GM18526 (cell line): ENCODE data around the gene SLC7A6OS.

Experiments used
- POLR2A ChIP-seq: IDR thresholded peaks from 3 replicates; pipeline ENCODE4 v1.6.1; 2011; ENCODE audit not compliant: insufficient read length; ENCODE audit errors: extremely low read depth

The SLC7A6OS gene

DNA sequence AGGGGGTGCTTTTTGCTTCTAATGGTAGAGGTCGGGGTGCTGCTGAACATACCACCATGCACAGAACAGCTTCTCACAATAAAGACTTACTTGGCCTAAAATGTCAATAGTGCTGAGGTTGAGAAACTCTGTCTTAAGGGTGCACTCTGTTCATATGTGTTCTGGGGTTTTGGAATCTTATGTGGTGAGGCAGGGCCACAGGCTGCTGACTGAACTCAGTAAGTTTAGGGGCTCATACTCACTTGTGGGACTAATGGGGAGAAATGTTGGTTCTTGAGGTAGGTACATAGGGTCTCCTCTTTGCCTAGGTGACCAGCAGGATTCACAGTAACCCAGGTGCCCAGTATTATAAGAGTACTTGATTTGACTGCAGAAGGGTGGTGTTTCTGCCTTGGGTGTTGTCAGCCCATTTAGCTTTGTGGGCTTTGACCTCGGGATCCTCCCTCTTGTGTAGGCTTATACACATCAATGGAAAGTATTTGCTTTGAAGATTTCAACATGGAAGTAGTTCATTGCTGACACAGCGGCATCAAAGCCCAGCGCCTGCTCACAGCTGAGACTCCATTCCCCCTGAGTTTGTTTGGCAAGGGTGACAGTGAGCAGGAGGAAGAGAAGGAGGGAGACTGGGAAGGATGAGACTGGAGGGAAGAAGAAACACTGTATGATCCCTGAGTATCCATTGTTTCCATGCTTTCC lies 29.2 kb downstream of the SLC7A6OS start:
- no peak for TF ChIP-seq POLR2A

DNA sequence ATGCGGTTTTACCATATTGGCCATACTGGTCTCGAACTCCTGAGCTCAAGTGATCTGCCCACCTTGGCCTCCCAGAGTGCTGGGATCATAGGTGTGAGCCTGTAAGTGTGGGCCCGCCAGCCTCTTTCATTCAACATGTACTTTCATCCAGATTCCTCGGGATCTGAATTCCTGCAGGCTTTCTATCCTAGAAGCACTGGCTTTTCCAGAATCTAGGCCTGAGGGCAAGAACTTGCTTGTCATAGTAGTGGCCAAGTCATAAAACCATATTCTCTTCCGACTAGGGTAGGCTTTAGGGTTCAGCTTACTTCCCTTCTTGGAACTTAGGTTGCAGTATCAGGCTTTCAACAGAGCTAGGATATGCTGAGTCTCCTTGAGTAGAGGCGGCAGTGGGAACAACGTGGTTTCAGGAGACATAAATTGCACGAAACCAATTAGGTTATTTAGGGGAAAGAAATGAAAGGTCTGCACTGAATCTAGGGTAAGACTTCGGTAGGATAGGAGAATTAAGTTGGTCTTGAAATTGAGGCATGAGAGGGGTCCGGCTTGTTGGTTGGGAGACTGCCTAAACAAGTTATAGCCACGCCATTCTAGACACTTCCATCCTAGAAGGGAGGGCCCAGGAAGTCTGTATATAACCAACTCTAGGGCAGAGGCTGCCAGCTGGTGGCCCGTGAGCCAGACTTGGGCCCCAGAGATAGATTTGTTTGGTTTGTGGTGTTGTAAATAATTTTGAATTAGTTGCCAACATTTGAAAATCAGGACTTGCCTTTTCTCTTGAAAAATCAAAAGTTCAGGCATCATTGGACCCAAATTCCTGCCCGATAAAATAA lies 30.8 kb downstream of the SLC7A6OS start:
- no peak for TF ChIP-seq POLR2A

DNA sequence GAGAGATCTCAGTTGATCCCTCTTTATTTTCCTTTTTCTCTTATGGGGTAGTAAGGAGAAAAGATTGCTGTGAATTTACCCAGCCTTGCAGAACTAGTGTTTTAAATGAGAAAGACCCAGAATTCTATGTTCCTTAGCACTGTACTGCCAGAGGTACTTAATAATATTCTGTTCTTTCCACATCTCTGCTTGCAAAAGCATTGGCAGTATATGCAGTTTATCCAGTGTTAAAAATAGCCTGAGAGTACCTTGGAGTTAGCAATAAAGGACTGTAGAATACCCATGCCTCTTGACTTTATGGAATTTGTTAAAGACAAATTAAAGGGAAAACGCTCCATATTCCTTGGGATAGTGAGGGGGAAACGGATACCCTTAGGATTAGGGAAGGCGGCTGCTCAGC lies 34.5 kb downstream of the SLC7A6OS start:
- TF ChIP-seq POLR2A = no peak

DNA sequence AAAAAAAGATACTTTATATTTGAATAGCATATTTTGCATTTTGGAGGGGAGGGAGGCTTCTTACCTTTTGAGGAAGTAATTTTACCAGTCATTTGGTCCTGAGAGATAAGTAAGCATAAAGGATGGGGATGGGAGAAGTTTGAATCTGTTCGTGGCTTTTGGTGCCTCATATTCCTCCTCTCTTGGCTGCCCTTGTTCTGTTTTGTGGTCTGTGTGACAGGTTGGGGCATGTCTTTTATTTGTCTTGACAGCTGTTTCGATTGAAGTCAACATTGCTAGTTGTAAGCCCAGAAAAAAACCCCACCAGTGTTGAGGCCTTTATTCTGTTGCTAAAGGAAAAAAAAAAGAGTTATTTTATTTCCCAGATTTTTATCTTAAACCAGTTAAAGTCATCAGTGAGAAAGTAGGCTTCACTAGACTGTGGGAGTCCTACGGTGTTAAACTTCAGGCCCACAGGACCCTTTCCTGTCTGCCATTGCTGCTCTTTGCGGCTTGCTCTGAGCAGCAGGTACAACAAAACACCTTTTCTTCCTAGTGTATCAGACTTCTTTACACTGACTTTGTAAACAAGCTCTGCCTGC lies 35.0 kb downstream of the SLC7A6OS start:
- TF ChIP-seq POLR2A = no peak

DNA sequence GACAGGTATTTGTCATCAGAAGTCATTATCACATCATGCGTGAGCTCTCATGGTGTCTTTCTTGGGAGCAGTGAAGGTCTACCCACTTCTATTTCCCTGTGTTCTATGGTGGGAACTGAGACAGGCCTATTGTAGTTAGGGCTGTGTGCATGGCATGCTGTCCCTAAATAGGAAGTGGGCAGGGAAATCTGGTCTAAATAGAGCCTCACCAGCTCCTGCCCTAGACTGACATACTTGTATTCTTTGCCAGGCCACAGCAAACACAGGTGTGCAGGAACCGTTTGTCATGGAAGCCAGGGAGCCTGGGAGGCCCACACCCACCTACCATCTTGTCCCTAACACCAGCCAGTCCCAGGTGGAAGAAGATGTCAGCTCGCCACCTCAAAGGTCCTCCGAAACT lies 36.3 kb downstream of the SLC7A6OS start:
- TF ChIP-seq POLR2A = no peak

DNA sequence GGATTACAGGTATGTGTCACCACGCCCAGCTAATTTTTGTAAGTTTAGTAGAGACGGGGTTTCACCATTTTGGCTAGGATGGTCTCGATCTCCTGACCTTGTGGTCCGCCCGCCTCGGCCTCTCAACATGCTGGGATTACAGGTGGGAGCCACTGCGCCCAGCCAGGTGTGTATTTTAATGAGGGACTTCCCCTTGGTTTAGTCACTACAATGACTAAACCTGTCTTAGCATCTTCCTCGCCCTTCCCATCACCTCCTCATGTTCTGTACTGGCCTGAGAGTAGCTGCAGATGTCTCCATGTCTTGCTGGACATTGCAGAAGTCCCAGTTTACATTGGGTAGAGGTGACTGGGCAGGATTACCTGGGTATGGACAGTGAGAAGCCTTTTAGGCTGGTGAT lies 36.9 kb downstream of the SLC7A6OS start:
- TF ChIP-seq POLR2A = no peak

DNA sequence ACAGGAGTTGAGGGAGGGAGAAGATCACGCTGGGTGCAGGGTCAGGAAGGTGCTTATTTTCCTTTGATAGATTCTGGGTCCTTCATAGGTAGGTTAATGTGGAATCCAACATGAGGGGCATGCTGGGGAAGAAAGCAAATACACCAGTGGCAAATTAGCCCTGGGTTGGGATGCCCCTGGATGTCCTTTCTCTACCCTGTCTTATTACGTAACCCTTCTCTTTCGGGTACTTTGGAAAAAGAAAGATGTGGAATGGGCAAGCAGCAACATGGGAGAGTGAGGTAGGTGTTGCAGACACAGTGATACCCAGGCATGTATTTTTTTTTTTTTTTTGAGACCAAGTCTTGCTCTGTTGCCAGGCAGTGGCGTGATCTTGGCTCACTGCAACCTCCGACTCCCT lies 37.3 kb downstream of the SLC7A6OS start:
- TF ChIP-seq POLR2A = no peak

DNA sequence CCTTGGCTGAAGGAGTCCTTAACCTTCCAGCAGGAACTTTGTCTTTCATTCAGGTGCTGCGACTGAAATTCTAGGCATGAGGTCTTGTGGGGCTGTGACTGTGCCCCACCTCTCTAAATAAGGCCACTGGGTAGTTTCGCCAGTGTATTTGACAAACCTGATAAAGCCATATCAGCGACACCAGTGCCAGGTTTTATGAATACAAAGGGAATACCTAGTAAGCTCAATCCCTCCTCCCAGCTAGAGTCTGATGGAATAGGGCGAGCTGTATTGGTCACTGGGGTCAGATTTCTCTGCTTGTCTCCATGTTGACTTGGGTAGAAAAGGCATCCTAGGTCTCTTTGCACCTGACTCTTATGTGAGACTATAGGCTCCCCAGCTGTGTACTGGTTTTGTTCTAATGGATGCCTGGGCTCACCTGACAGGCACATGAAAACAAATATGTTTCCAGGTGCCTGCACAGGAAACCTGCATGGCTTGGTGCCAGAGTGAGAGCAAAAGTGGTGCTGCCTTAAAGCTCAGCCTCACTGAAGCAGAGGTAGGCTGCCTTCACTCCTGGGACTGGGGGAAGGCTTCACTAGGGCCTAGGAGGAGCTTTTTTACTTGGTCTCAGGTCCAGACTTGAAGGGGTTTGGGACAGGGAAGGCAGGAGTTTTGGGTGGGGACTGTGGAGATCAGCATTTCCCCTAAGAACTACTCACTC lies 38.1 kb downstream of the SLC7A6OS start:
- no peak for TF ChIP-seq POLR2A

DNA sequence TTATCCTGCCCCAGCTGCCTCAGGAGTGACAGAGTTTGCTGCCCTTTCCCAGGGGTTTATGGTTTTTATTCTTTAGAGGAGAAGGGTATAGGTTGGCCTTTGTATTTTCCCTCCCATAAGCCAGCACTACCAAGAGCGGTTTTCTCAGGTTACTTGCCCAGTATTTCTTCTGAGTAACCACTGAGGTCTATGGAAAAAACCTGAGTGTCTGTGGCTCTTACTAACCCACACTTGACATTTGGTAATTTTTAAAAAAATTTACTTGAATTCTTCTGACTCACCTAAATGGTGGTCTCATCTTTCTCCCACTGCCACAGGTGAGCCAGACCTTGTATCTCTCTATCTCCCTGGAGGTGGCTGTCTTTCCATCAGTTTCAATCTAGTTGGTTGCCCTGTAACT lies 40.4 kb downstream of the SLC7A6OS start:
- no peak for TF ChIP-seq POLR2A

DNA sequence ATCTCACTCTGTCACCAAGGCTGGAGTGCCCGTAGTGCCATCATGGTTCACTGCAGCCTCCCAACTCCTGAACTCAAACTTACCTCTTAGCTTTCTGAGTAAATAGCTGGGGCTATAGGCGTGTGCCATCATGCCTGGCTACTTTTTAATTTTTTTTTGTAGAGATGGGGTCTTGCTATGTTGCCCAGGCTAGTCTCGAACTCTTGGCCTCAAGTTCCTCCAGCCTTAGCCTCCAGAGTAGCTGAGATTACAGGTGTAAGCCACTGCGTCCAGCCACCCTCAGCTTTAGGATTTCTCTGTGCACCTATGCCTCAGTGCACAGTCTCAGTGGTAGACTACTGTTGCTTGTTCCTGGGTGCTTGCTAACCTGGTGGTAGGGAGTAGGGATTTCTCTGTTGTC lies 41.0 kb downstream of the SLC7A6OS start:
- no peak for TF ChIP-seq POLR2A

DNA sequence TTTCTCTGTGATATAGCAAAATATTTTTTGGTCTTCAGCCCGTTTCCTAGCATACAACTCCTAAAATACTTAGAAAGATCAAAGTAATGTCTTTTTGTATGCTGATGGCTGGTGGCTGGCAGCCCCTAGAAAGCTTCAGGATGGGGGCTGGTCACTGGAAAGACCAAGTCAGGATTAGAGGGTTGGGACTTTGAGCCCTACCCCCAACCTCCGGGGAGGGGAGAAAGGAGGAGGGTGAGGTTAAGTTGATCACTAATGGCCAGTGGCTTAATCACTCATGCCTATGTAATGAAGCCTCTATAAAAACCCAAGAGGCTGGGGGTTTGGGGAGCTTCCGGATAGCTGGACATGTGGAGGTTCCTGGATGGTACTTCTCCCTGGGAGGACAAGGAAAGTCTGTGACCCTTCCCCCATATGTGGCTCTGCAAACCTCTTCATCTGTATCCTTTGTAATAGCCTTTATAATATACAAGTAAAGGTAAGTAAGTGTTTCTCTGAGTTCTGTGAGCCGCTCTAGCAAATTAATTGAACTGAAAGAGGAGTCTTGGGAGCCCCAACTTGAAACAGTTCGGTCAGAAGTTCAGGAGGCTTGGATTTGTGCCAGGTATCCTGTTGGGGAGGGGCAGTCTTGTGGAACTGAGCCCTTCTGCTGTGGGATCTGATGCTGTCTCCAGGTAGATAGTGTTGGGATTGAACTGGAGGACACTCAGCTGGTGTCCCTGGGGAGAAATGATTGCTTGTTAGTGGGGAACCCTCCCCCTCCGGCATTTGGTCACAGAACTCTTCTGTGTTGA lies 42.9 kb downstream of the SLC7A6OS start:
- TF ChIP-seq POLR2A = no peak

DNA sequence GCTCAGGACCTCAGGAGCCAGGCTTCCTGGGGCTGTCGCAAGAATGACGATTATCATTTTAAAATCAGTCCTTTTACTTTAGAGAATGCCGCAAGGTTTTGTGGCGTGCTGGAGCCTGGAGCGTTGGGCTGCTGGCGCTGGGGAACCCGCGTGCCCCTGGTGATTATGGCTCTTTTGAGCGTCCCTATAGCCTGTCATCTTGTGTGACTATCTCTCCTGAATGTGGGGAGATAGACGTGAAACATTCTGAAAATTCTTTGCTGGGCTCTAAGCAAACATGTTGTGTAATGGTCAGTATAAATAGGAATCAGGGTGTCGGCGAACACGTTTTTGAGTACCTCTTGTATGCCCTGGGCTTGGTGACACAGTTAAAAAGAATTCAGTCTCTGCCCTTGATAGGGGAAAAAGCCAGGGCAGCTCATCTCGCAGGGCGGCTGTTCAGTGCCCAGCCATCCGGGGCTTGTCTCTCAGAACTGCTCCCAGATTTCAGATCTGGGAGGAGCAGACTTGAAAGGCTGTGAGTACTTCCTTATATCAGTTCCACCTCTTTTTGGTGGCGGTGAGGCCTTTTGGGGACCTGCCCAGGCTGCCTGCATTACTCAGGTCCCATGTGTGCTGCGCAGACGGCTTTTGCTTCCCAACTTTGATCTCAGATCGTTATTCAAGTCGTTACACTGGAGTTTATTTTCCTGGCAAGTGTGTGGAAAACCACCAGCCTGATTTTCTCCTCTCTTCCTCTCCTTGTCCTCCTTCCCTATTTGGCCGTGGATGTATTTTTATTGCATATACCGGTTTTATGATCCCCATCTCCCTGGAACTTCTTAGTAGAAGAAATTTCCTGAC lies 45.4 kb downstream of the SLC7A6OS start:
- peak; percentile 27 for TF ChIP-seq POLR2A

DNA sequence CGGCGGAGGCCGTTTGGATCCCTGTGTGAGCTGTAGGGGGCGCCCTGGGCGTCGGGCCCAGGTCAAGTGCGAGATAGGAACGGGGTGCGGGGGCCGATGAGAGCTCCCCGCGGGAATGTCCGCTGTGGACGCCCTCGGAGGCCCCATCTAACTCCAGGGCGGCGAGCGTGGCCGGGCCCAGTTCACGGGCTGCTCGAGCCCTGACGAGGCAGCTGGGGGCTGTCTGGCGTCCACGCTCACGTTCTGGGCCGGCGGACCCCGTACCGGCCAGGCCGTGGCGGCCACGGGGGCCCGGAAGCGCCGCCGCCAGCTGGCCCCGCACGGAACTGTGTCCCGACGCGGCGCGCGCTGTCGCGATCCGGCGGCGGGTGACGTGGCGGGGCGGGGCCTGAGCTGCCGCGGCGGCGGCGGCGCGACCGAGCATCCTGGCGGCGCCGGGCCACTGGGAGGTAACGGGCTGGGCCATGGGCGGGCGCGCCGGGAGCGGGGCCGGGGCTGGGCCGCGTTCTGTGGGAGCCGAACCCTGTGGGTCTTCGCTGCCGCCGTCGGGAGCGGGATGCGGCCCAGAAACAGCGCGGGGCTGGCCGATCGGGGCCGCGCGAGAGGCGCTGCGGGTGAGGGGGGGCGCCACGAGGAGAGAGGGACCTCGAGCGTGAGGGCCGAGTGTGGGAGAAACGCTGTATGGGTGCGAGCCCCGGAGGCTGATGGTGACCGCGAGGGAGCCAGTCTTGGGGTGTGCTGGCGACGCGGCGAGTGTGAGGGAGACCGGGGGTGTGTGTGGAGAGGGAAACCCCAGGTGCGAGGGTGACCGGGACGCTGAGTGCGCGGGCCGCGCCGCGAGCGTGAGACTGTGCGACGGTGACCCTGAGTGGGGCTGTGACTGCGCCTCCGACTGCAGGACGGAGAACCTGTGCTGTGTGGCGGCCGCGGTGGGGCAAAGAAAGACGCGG lies 46.3 kb downstream of the SLC7A6OS start, which contains the start of gene SLC7A6:
Gene SLC7A6 (plus strand): TSS at position 399 of the 950 bp plus-strand sequence. CDS start 10,201 bp downstream, outside the sequence.
- TF ChIP-seq POLR2A = peak; percentile 74

DNA sequence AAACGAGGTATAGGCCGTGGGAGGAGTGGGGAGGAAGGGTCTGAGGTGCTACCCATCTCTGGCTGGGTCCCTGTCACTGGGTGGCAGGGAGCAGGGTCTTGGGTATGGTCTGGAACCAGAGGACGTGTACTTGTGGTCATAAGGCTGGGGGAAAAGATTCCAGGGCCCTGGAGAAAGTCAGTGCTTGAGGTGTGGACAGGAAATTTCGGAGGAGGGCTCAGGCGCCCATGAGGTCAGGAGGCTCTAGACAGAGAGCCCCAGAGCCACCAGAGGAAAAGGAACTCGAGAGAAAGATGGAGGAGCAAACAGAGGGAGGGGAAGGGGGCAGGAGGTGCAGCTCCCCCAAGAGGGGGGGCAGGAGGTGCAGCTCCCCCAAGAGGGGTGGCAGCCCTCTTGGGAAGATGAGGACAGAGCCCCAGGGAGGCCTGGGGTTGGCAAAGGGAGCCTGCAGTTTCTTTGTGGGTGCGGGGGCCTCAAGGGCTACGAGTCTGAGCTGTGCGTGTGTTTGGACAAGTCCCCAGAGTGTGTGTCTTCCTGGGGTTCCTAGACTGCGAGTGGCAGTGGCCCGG lies 47.1 kb downstream of the SLC7A6OS start:
- no peak for TF ChIP-seq POLR2A
